ENCODE results near the gene SLC38A3.
"Not testable (repeated sequence)": the region's sequence is repeated elsewhere in the genome, so short reads cannot be mapped to it uniquely, and the experiment has no call there.

SLC38A3 gene

DNA sequence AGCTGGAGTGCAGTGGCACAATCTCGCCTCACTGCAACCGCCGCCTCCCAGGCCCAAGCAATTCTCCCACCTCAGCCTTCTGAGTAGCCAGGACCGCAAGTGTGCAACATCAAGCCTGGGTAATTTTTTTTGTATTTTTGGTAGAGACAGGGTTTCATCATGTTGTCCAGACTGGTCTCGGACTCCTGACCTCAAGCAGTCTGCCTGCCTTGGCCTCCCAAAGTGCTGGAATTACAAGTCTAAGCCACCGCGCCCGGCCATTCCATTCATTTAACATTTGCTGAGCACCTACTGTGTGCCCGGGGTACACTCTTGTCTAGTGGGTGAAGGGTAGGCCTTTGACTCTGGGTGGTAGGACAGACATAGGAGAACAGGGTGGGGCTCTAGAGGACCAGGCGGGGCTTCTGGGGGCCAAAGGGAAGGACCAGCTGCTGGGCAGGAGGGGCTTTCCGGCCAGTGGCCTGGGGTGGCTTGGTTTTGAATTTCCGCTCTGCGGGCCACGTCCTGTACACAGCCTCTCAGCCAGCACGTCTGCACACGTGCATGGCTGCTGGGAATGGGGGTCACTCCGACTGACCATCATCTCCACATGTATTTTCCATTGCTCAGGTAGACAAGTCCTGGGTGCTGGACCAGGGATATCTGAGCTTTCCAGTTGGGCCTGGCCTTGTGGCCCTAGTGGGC lies 2.4 kb downstream of the SLC38A3 start:
- Histone ChIP-seq H3K27me3 (ENCODE audit: control insufficient read depth, insufficient read depth, low read length) (no peaks in the 10 kb centered on the region), H3K4me3 (ENCODE audit: low read depth, low read length) (no peak overlapping the region), H3K79me2 (no peaks in the 10 kb centered on the region), H3K9me3 (ENCODE audit: control insufficient read depth, low read length) (no peaks in the 10 kb centered on the region), H2AFZ (no peak overlapping the region), H3K4me2 (ENCODE audit: low read length) (no peak overlapping the region), H3K9ac (no peak overlapping the region), H3K27ac (no peak overlapping the region), H3K4me1 (no peaks in the 10 kb centered on the region), H3K36me3 (ENCODE audit: control insufficient read depth, insufficient read depth, low read length) (no peaks in the 10 kb centered on the region)
- TF ChIP-seq, protein P1, sequence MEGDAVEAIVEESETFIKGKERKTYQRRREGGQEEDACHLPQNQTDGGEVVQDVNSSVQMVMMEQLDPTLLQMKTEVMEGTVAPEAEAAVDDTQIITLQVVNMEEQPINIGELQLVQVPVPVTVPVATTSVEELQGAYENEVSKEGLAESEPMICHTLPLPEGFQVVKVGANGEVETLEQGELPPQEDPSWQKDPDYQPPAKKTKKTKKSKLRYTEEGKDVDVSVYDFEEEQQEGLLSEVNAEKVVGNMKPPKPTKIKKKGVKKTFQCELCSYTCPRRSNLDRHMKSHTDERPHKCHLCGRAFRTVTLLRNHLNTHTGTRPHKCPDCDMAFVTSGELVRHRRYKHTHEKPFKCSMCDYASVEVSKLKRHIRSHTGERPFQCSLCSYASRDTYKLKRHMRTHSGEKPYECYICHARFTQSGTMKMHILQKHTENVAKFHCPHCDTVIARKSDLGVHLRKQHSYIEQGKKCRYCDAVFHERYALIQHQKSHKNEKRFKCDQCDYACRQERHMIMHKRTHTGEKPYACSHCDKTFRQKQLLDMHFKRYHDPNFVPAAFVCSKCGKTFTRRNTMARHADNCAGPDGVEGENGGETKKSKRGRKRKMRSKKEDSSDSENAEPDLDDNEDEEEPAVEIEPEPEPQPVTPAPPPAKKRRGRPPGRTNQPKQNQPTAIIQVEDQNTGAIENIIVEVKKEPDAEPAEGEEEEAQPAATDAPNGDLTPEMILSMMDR (IDR thresholded peaks at IDR 0.05), result no peak

DNA sequence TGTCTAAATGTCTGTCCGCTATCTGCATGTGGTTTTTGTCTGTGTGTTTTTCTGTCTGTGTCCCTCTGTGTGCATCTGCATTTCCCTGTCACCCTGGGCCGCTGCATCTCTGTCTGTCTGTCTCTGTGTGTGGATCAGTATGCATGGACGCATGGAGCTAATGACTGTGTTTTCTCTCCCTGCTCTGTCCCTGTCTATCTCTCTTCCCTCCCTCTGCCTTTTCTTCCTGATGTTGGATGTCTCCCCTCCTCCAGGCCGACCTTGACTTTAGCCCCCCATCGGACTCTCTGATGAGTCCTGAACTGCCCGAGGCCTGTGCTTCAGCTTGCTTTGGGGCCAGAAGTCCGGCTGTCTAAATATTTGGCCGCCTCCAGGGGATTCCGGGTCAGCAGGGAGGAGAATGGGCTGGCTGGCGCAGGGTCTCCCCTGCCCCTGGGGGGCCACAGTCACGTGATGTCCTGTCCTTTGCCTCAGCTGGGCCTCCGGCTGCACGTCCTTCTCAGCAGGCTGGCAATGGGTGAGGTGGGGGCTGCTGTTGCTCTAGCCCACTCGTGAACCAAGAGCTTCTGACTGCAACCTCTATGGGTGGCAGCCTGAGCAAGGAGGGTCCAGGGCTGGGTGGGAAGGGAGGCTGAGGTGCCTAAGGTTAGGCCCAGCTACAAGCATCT lies 3.7 kb downstream of the SLC38A3 start:
- TF ChIP-seq, protein P1 (IDR thresholded peaks at IDR 0.05), result no peak

DNA sequence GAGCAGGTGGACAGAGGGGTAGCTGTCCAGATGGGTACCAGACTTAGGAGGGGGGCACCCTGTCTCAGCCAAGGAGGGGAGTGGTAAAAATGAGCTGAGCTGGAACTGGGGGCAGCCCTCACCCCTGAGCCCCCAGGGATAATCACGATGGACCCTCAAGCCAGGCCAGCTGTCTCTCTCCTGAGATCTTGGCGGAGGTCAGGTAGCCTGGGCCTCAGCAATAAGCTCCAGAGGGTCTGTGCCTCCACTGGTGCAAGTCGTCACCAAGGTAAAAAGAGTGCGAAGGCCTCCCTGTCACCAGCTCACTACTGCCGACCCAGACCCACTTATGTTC lies 5.1 kb downstream of the SLC38A3 start:
- no peaks in the 10 kb centered on the region for H3K27me3 ChIP-seq (ENCODE audit: control insufficient read depth, insufficient read depth, low read length)
- H3K4me1 ChIP-seq, result no peaks in the 10 kb centered on the region
- no peak overlapping the region for H2AFZ ChIP-seq
- no peak overlapping the region for H3K4me2 ChIP-seq (ENCODE audit: low read length)
- TF ChIP-seq, protein P1 (IDR thresholded peaks at IDR 0.05), result no peak
- no peaks in the 10 kb centered on the region for H3K36me3 ChIP-seq (ENCODE audit: control insufficient read depth, insufficient read depth, low read length)
- H3K9ac ChIP-seq, result no peak overlapping the region
- no peak overlapping the region for H3K27ac ChIP-seq
- no peaks in the 10 kb centered on the region for H3K79me2 ChIP-seq
- no peak overlapping the region for H3K4me3 ChIP-seq (ENCODE audit: low read depth, low read length)
- H3K9me3 ChIP-seq (ENCODE audit: control insufficient read depth, low read length), result no peaks in the 10 kb centered on the region

More for the DNA sequence above, 3.7 kb downstream of the SLC38A3 start:
- H3K4me2 ChIP-seq (ENCODE audit: low read length), result no peak overlapping the region
- no peak overlapping the region for H3K27ac ChIP-seq
- H3K9ac ChIP-seq, result no peak overlapping the region
- no peak overlapping the region for H3K4me3 ChIP-seq (ENCODE audit: low read depth, low read length)
- H3K9me3 ChIP-seq (ENCODE audit: control insufficient read depth, low read length), result no peaks in the 10 kb centered on the region
- no peaks in the 10 kb centered on the region for H3K4me1 ChIP-seq
- no peaks in the 10 kb centered on the region for H3K27me3 ChIP-seq (ENCODE audit: control insufficient read depth, insufficient read depth, low read length)
- H3K36me3 ChIP-seq (ENCODE audit: control insufficient read depth, insufficient read depth, low read length), result no peaks in the 10 kb centered on the region
- H3K79me2 ChIP-seq, result no peaks in the 10 kb centered on the region
- no peak overlapping the region for H2AFZ ChIP-seq

DNA sequence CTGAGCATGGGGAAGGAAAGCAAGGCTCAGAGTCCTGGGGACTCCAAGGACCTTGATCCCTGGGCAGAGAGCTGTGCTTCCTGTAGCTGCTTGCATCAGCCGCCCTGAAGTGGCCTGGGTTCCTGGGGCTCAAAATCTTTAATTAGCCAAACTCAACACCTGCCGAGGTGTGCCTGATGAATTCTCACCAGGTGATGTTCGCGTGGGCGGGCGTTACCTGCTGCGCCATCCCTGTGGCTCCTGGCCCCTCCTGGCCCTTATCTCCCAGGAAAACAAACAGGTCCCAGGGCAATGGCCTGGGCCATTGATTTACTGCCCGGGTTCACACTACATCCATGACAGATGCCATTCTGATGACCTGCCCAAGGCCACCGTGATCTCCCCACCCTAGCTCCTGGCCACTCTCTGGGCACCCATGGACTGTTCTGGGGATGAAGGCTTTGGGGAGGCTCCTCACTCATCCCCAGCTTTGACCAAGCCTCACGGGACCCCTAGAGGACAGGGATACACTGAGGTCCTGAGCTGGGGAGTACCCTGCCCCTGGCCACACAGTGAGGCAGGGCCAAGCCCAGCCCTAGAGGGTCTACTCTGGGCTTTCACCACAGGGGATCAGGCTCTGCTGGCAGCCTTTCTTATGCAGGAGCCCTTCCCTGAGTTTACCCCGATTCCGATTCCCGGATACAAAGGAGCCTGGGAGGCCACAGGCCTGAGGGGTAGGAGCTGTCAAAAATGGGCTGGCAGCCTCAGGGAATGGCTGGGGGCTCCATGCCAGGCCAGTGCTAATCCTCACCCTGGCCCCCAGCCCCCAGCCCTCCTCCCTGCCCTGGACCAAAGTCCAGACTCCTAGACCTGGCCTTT lies 5.7 kb downstream of the SLC38A3 start:
- H3K4me3 ChIP-seq (ENCODE audit: low read depth, low read length), result no peak overlapping the region
- no peaks in the 10 kb centered on the region for H3K79me2 ChIP-seq
- H3K9me3 ChIP-seq (ENCODE audit: control insufficient read depth, low read length), result no peaks in the 10 kb centered on the region
- no peak overlapping the region for H3K27ac ChIP-seq
- H3K4me2 ChIP-seq (ENCODE audit: low read length), result no peak overlapping the region
- H3K27me3 ChIP-seq (ENCODE audit: control insufficient read depth, insufficient read depth, low read length), result no peaks in the 10 kb centered on the region
- H2AFZ ChIP-seq, result no peak overlapping the region
- H3K36me3 ChIP-seq (ENCODE audit: control insufficient read depth, insufficient read depth, low read length), result no peaks in the 10 kb centered on the region
- H3K4me1 ChIP-seq, result no peaks in the 10 kb centered on the region
- TF ChIP-seq, protein P1 (IDR thresholded peaks at IDR 0.05), result no peak
- H3K9ac ChIP-seq, result no peak overlapping the region

- H3K4me3 ChIP-seq (ENCODE audit: low read depth, low read length); H2AFZ ChIP-seq; H3K9ac ChIP-seq; H3K9me3 ChIP-seq (ENCODE audit: control insufficient read depth, low read length); H3K36me3 ChIP-seq (ENCODE audit: control insufficient read depth, insufficient read depth, low read length); H3K27me3 ChIP-seq (ENCODE audit: control insufficient read depth, insufficient read depth, low read length); H3K79me2 ChIP-seq; H3K4me2 ChIP-seq (ENCODE audit: low read length); H3K4me1 ChIP-seq; H3K27ac ChIP-seq: not testable (repeated sequence)
These were observed 6.3 kb downstream of the SLC38A3 start for GRCh38 chr3:50211368-50211717.
